Measurements from ENCODE around the gene ZNF577. TPM values are rescaled to one million over a fixed set of nuclear protein-coding genes. Genes with fewer than 3 reads are reported as not detected.
A peak's percentile ranks its signal among the peaks of the same experiment; 100 is the strongest.
"Not testable (repeated sequence)": the region's sequence is repeated elsewhere in the genome, so short reads cannot be mapped to it uniquely, and the experiment has no call there.

The ZNF577 gene
- total RNA-seq = 64.8 TPM

- no peak for FAIRE-seq
- DNase-seq (ENCODE audit: low spot score in 2 of 2) = peak; percentile 51 to 69
Observed at GRCh38 chr19:51887522-51888498, at the start of gene ZNF577. ZNF577 (minus strand) TSS chr19:51887951; CDS start chr19:51880382, 7,569 bp downstream.

- FAIRE-seq (no peak), DNase-seq (ENCODE audit: low spot score in 2 of 2) (no peak)
Observed at GRCh38 chr19:51931921-51932320, 44.2 kb upstream of the ZNF577 start.

GRCh38 chr19:51927859-51928258 lies 40.1 kb upstream of the ZNF577 start:
- FAIRE-seq = no peak
- DNase-seq (ENCODE audit: low spot score in 2 of 2) = no peak

- peak; percentile 60 to 80 for DNase-seq (ENCODE audit: low spot score in 2 of 2)
- no peak for FAIRE-seq
Observed at GRCh38 chr19:51926784-51927741, 39.3 kb upstream of the ZNF577 start, which contains the start of gene ZNF613. ZNF613 (plus strand) TSS chr19:51927472; CDS start chr19:51936221, 8,749 bp downstream.

GRCh38 chr19:51926426-51926783 lies 38.7 kb upstream of the ZNF577 start:
- FAIRE-seq (no peak), DNase-seq (ENCODE audit: low spot score in 2 of 2) (no peak)

- FAIRE-seq = no peak
- DNase-seq (ENCODE audit: low spot score in 2 of 2) = no peak
Observed at GRCh38 chr19:51921949-51922348, 34.2 kb upstream of the ZNF577 start.

- FAIRE-seq (no peak), DNase-seq (ENCODE audit: low spot score in 2 of 2) (no peak)
Observed at GRCh38 chr19:51919606-51920005, 31.9 kb upstream of the ZNF577 start.

- FAIRE-seq (no peak), DNase-seq (ENCODE audit: low spot score in 2 of 2) (no peak)
Observed at GRCh38 chr19:51916167-51916566, 28.4 kb upstream of the ZNF577 start.

- FAIRE-seq = no peak
- no peak for DNase-seq (ENCODE audit: low spot score in 2 of 2)
Observed at GRCh38 chr19:51915324-51915867, 27.6 kb upstream of the ZNF577 start.

- not testable (repeated sequence) for FAIRE-seq
Observed at GRCh38 chr19:51907981-51908380, 20.2 kb upstream of the ZNF577 start.

GRCh38 chr19:51906108-51906507 lies 18.4 kb upstream of the ZNF577 start:
- not testable (repeated sequence) for DNase-seq (ENCODE audit: low spot score in 2 of 2); FAIRE-seq

More at GRCh38 chr19:51907981-51908380, 20.2 kb upstream of the ZNF577 start:
- not testable (repeated sequence) for DNase-seq (ENCODE audit: low spot score in 2 of 2)

- not testable (repeated sequence) for DNase-seq (ENCODE audit: low spot score in 2 of 2); FAIRE-seq
Observed at GRCh38 chr19:51905639-51906038, 17.9 kb upstream of the ZNF577 start.

- no peak for FAIRE-seq
- DNase-seq (ENCODE audit: low spot score in 2 of 2) = no peak
Observed at GRCh38 chr19:51905206-51905605, 17.5 kb upstream of the ZNF577 start.

GRCh38 chr19:51904331-51905165 lies 16.8 kb upstream of the ZNF577 start, which contains the start of gene ZNF649:
ZNF649 (minus strand) TSS chr19:51905017; CDS start chr19:51900107, 4,910 bp downstream.
- DNase-seq (ENCODE audit: low spot score in 2 of 2) = peak; percentile 44 to 73
- no peak for FAIRE-seq

- FAIRE-seq (no peak), DNase-seq (ENCODE audit: low spot score in 2 of 2) (no peak)
Observed at GRCh38 chr19:51903192-51903591, 15.4 kb upstream of the ZNF577 start.

GRCh38 chr19:51901860-51902259 lies 14.1 kb upstream of the ZNF577 start:
- FAIRE-seq (no peak), DNase-seq (ENCODE audit: low spot score in 2 of 2) (no peak)

- no peak for DNase-seq (ENCODE audit: low spot score in 2 of 2)
- no peak for FAIRE-seq
Observed at GRCh38 chr19:51891193-51891747, 3.5 kb upstream of the ZNF577 start.

GRCh38 chr19:51889934-51890333 lies 2.2 kb upstream of the ZNF577 start:
- FAIRE-seq (no peak), DNase-seq (ENCODE audit: low spot score in 2 of 2) (no peak)

GRCh38 chr19:51884713-51885112 lies 3.0 kb downstream of the ZNF577 start:
- FAIRE-seq (no peak), DNase-seq (ENCODE audit: low spot score in 2 of 2) (no peak)

Data from frontal cortex (tissue), 4 donors.